ENCODE measurements around the gene NUP50. TPM values are rescaled to one million over a fixed set of nuclear protein-coding genes. Genes with fewer than 3 reads are reported as not detected.

Gene NUP50
- total RNA-seq, 1 experiment from 2014 or later = 134 TPM

GRCh38 chr22:45218976-45219375, 55.3 kb downstream of the NUP50 start:
- Histone ChIP-seq H3K27ac (ENCODE audit: insufficient read length, low read depth, low read length) (no peak overlapping the region), H3K27me3 (ENCODE audit: insufficient read depth, low read length) (no peaks in the 10 kb centered on the region), H3T11ph (ENCODE audit: low read length) (no peak overlapping the region), H2BK15ac (ENCODE audit: low read depth, low read length) (no peak overlapping the region), H3K4ac (ENCODE audit: low read depth, low read length) (no peak overlapping the region), H3K23ac (ENCODE audit: insufficient read length, low read depth, low read length) (no peak overlapping the region), H2AK5ac (ENCODE audit: insufficient read length, low read length) (no peak overlapping the region), H3K9ac (ENCODE audit: extremely low read depth, insufficient read length, low read length) (no peak overlapping the region), H3K23me2 (ENCODE audit: insufficient read length, low read depth, low read length, poor library complexity, severe bottlenecking) (no peaks in the 10 kb centered on the region), H3K56ac (ENCODE audit: insufficient read length, low read depth, low read length) (no peak overlapping the region), H3K18ac (ENCODE audit: insufficient read length, low read depth, low read length) (no peak overlapping the region), H2BK12ac (ENCODE audit: insufficient read length, low read depth, low read length) (no peak overlapping the region), H2AFZ (ENCODE audit: low read length) (no peak overlapping the region), H3K79me1 (ENCODE audit: insufficient read depth, low read depth, low read length, poor library complexity, severe bottlenecking) (no peaks in the 10 kb centered on the region), H3K14ac (ENCODE audit: insufficient read depth, low read length) (no peak overlapping the region), H4K8ac (replicated peaks; ENCODE audit: insufficient read length, low read depth, low read length) (no peak overlapping the region), H3K4me1 (ENCODE audit: insufficient read depth, low read length) (no peaks in the 10 kb centered on the region), H3K79me2 (ENCODE audit: insufficient read depth, low read length) (no peaks in the 10 kb centered on the region; the same call in 1 of the 2 replicates), H4K5ac (ENCODE audit: insufficient read length, low read depth, low read length) (no peak overlapping the region), H4K91ac (ENCODE audit: insufficient read length, low read depth, low read length) (no peak overlapping the region), H2BK120ac (ENCODE audit: low read depth, low read length, poor library complexity, severe bottlenecking) (no peak overlapping the region), H4K20me1 (ENCODE audit: control insufficient read depth, insufficient read depth, insufficient read length) (no peaks in the 10 kb centered on the region), H2BK5ac (ENCODE audit: insufficient read length, low read length) (no peak overlapping the region), H3K4me2 (ENCODE audit: insufficient read depth, insufficient read length, low read length) (no peak overlapping the region), H3K9me3 (ENCODE audit: control insufficient read depth, low read depth, low read length) (no peaks in the 10 kb centered on the region), H2BK20ac (ENCODE audit: low read depth, low read length, poor library complexity, severe bottlenecking) (no peak overlapping the region)
- WGBS (ENCODE audit: extremely low coverage, insufficient read length, low lambda C conversion rate) = no CpG with 5 or more reads among the region's 9 CpGs
- no peak for TF ChIP-seq CTCF (conservative IDR thresholded peaks at IDR 0.05)
- DNase-seq = no peak
- peak overlapping the region in 1 of 3 experiments; percentile 74; a peak in 1 of 7 replicates for H3K27ac Mint-ChIP-seq
- H3K27me3 Mint-ChIP-seq (ENCODE audit: low read depth) = no peaks in the 10 kb centered on the region; the same call in 1 of the 2 replicates
- no peaks in the 10 kb centered on the region for H3K36me3 Mint-ChIP-seq (ENCODE audit: insufficient read depth in 1 of 3, low read depth in 3 of 3)
- H3K4me1 Mint-ChIP-seq = peaks cover 25 to 28% of the 10 kb centered on the region in 2 experiments
- no peaks in the 10 kb centered on the region for H3K9me3 Mint-ChIP-seq
- H3K4me3 Mint-ChIP-seq = 0 out of 5 replicates have a peak overlapping the region, but pooled peaks of 1 of the 2 experiments have one; percentile 28
